HepG2 (cell line): ENCODE measurements around the gene GRIP2.

ENCODE experiments used
- FOXM1 ChIP-seq: sonication (generic); formaldehyde crosslinking; IDR thresholded peaks from 2 replicates; pipeline ENCODE4 v1.5.0; 2020; ENCODE audit warnings: missing genetic modification reagents
- HHEX ChIP-seq: IDR thresholded peaks from 2 replicates; pipeline ENCODE4 v1.6.1; 2016; ENCODE audit warnings: control low read depth
- MEIS2 ChIP-seq: sonication (generic); formaldehyde crosslinking; IDR thresholded peaks from 2 replicates; pipeline ENCODE4 v1.9.0; 2021; ENCODE audit warnings: mild to moderate bottlenecking, missing genetic modification reagents
- NFE2L1 ChIP-seq: sonication (generic); formaldehyde crosslinking; IDR thresholded peaks from 2 replicates; pipeline ENCODE4 v1.4.0; 2020; ENCODE audit warnings: missing genetic modification reagents, mild to moderate bottlenecking, borderline replicate concordance
- TAF1 ChIP-seq: sonication (generic); formaldehyde crosslinking; IDR thresholded peaks from 2 replicates; pipeline ENCODE4 v1.4.0; 2020; ENCODE audit warnings: missing genetic modification reagents
- ZNF264 ChIP-seq: sonication (generic); formaldehyde crosslinking; IDR thresholded peaks from 2 replicates; pipeline ENCODE4 v1.4.0; 2020; ENCODE audit warnings: missing genetic modification reagents
- TF ChIP-seq, protein P1 (sequence below): sonication (generic); formaldehyde crosslinking; IDR thresholded peaks from 2 replicates; pipeline ENCODE4 v1.4.0; 2020; ENCODE audit warnings: mild to moderate bottlenecking, missing genetic modification reagents
- TF ChIP-seq, protein P2 (sequence below): sonication (generic); formaldehyde crosslinking; IDR thresholded peaks from 2 replicates; pipeline ENCODE4 v1.4.0; 2020; ENCODE audit warnings: low read depth, missing genetic modification reagents
- TF ChIP-seq, protein P3 (sequence below): sonication (generic); formaldehyde crosslinking; IDR thresholded peaks from 2 replicates; pipeline ENCODE4 v1.5.0; 2020; ENCODE audit warnings: mild to moderate bottlenecking, missing genetic modification reagents, moderate library complexity

DNA sequence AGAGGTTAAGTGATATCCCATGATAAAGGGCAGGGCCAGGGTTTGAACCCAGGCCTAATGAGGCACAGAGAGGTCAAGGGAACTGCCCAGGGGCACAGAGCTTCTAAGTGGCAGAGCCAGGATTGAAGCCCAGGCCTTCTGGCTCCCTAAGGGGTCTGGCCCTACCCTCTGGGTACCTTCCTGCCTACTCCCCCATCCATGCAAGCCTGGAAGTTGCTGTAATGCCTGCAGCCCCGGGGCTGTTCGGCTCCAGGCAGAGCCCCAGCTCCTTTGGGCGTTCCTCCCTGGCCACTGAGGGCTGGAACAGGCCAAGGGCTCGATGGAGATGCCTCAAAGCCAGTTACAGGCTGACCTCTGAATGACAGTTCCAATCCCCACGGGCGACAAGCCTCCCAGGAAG is 4.5 kb downstream of the GRIP2 start:
- TF ChIP-seq NFE2L1 (no peak), FOXM1 (CRISPR knock-in tag) (no peak), TAF1 (CRISPR knock-in tag) (no peak), ZNF264 (no peak), HHEX (CRISPR knock-in tag) (no peak), MEIS2 (CRISPR knock-in tag) (no peak)
- TF ChIP-seq, protein P1, sequence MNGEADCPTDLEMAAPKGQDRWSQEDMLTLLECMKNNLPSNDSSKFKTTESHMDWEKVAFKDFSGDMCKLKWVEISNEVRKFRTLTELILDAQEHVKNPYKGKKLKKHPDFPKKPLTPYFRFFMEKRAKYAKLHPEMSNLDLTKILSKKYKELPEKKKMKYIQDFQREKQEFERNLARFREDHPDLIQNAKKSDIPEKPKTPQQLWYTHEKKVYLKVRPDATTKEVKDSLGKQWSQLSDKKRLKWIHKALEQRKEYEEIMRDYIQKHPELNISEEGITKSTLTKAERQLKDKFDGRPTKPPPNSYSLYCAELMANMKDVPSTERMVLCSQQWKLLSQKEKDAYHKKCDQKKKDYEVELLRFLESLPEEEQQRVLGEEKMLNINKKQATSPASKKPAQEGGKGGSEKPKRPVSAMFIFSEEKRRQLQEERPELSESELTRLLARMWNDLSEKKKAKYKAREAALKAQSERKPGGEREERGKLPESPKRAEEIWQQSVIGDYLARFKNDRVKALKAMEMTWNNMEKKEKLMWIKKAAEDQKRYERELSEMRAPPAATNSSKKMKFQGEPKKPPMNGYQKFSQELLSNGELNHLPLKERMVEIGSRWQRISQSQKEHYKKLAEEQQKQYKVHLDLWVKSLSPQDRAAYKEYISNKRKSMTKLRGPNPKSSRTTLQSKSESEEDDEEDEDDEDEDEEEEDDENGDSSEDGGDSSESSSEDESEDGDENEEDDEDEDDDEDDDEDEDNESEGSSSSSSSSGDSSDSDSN: no peak
- TF ChIP-seq, protein P2, sequence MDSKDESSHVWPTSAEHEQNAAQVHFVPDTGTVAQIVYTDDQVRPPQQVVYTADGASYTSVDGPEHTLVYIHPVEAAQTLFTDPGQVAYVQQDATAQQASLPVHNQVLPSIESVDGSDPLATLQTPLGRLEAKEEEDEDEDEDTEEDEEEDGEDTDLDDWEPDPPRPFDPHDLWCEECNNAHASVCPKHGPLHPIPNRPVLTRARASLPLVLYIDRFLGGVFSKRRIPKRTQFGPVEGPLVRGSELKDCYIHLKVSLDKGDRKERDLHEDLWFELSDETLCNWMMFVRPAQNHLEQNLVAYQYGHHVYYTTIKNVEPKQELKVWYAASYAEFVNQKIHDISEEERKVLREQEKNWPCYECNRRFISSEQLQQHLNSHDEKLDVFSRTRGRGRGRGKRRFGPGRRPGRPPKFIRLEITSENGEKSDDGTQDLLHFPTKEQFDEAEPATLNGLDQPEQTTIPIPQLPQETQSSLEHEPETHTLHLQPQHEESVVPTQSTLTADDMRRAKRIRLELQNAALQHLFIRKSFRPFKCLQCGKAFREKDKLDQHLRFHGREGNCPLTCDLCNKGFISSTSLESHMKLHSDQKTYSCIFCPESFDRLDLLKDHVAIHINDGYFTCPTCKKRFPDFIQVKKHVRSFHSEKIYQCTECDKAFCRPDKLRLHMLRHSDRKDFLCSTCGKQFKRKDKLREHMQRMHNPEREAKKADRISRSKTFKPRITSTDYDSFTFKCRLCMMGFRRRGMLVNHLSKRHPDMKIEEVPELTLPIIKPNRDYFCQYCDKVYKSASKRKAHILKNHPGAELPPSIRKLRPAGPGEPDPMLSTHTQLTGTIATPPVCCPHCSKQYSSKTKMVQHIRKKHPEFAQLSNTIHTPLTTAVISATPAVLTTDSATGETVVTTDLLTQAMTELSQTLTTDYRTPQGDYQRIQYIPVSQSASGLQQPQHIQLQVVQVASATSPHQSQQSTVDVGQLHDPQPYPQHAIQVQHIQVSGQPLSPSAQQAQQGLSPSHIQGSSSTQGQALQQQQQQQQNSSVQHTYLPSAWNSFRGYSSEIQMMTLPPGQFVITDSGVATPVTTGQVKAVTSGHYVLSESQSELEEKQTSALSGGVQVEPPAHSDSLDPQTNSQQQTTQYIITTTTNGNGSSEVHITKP: no peak
- TF ChIP-seq, protein P3, sequence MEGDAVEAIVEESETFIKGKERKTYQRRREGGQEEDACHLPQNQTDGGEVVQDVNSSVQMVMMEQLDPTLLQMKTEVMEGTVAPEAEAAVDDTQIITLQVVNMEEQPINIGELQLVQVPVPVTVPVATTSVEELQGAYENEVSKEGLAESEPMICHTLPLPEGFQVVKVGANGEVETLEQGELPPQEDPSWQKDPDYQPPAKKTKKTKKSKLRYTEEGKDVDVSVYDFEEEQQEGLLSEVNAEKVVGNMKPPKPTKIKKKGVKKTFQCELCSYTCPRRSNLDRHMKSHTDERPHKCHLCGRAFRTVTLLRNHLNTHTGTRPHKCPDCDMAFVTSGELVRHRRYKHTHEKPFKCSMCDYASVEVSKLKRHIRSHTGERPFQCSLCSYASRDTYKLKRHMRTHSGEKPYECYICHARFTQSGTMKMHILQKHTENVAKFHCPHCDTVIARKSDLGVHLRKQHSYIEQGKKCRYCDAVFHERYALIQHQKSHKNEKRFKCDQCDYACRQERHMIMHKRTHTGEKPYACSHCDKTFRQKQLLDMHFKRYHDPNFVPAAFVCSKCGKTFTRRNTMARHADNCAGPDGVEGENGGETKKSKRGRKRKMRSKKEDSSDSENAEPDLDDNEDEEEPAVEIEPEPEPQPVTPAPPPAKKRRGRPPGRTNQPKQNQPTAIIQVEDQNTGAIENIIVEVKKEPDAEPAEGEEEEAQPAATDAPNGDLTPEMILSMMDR: no peak
